Epithelial cell of proximal tubule (primary cell): ENCODE data around the gene STARD5. TPM values are rescaled to one million over a fixed set of nuclear protein-coding genes. Genes with fewer than 3 reads are reported as not detected.

ENCODE experiments used
- DNase-seq: peaks from one replicate; pipeline ENCODE4 v3.0.0-alpha.2; 2011; ENCODE audit warnings: low read depth
- H3K4me3 ChIP-seq: 2 replicates; pipeline ENCODE4 v1.5.1; 2011; ENCODE audit warnings: low read depth, mild to moderate bottlenecking, low read length
- CTCF ChIP-seq: conservative IDR thresholded peaks from 2 replicates; pipeline ENCODE4 v1.5.1; 2012; ENCODE audit warnings: low read depth, mild to moderate bottlenecking, low read length
- total RNA-seq: library from RNA; depleted of rRNA; stranded (reverse); fragments of >200 nt; gene quantifications from 2 replicates; pipeline ENCODE4 v1.2.3, GENCODE V29; 2015

The STARD5 gene
- total RNA-seq, 1 donor from 2014 or later, result 0.63 TPM

- TF ChIP-seq CTCF, result no peak
- no peak overlapping the region for H3K4me3 ChIP-seq
- no peak for DNase-seq
Measured at GRCh38 chr15:81322676-81323253, 1.2 kb downstream of the STARD5 start.

- no peak for TF ChIP-seq CTCF
- H3K4me3 ChIP-seq, result no peak overlapping the region
- DNase-seq, result no peak
Measured at GRCh38 chr15:81321667-81322066, 2.3 kb downstream of the STARD5 start.

GRCh38 chr15:81317642-81318017 lies 6.3 kb downstream of the STARD5 start:
- no peak overlapping the region for H3K4me3 ChIP-seq
- no peak for DNase-seq
- TF ChIP-seq CTCF, result no peak

GRCh38 chr15:81316267-81316666 lies 7.7 kb downstream of the STARD5 start:
- TF ChIP-seq CTCF, result no peak
- no peak for DNase-seq

GRCh38 chr15:81315452-81316175 lies 8.3 kb downstream of the STARD5 start:
- no peak overlapping the region for H3K4me3 ChIP-seq
- no peak for DNase-seq
- no peak for TF ChIP-seq CTCF

More at GRCh38 chr15:81316267-81316666, 7.7 kb downstream of the STARD5 start:
- no peak overlapping the region for H3K4me3 ChIP-seq

GRCh38 chr15:81314378-81314777 lies 9.6 kb downstream of the STARD5 start:
- no peak for DNase-seq
- no peak for TF ChIP-seq CTCF
- no peak overlapping the region for H3K4me3 ChIP-seq

- no peak overlapping the region for H3K4me3 ChIP-seq
- no peak for TF ChIP-seq CTCF
- DNase-seq, result no peak
Measured at GRCh38 chr15:81313686-81314085, 10.3 kb downstream of the STARD5 start.
